Measurements from ENCODE around the gene SAT1.
"Not testable (repeated sequence)": the region's sequence is repeated elsewhere in the genome, so short reads cannot be mapped to it uniquely, and the experiment has no call there.

The SAT1 gene

GRCh38 chrX:23782863-23783588 lies at the start of gene SAT1:
TSS of gene SAT1 (plus strand) at chrX:23783173. CDS start at chrX:23783352, 179 bp downstream.
- peak; percentile 86 to 93 for DNase-seq

- DNase-seq: no peak
Observed at GRCh38 chrX:23736030-23736429, 46.9 kb upstream of the SAT1 start.

GRCh38 chrX:23737413-23737812 lies 45.6 kb upstream of the SAT1 start:
- no peak for DNase-seq

GRCh38 chrX:23742174-23742696 lies 40.7 kb upstream of the SAT1 start:
- DNase-seq: no peak

- DNase-seq: peak; percentile 53 to 55
Observed at GRCh38 chrX:23742697-23743622, 40.0 kb upstream of the SAT1 start, which contains the start of gene ACOT9. TSS of gene ACOT9 (minus strand) at chrX:23743276. CDS start at chrX:23743144, 132 bp downstream.

- not testable (repeated sequence) for DNase-seq
Observed at GRCh38 chrX:23743623-23743971, 39.4 kb upstream of the SAT1 start.

- no peak for DNase-seq
Observed at GRCh38 chrX:23745786-23746185, 37.2 kb upstream of the SAT1 start.

- DNase-seq: no peak
Observed at GRCh38 chrX:23749129-23749528, 33.8 kb upstream of the SAT1 start.

- no peak for DNase-seq
Observed at GRCh38 chrX:23749576-23749975, 33.4 kb upstream of the SAT1 start.

- DNase-seq: no peak
Observed at GRCh38 chrX:23752740-23753415, 30.1 kb upstream of the SAT1 start.

- DNase-seq: no peak
Observed at GRCh38 chrX:23754664-23755063, 28.3 kb upstream of the SAT1 start.

GRCh38 chrX:23756165-23756564 lies 26.8 kb upstream of the SAT1 start:
- peak; percentile 21 to 66 for DNase-seq

GRCh38 chrX:23759821-23760220 lies 23.2 kb upstream of the SAT1 start:
- no peak for DNase-seq

GRCh38 chrX:23764188-23764984 lies 18.6 kb upstream of the SAT1 start:
- no peak for DNase-seq

GRCh38 chrX:23765449-23765848 lies 17.5 kb upstream of the SAT1 start:
- no peak for DNase-seq

GRCh38 chrX:23765868-23766267 lies 17.1 kb upstream of the SAT1 start:
- DNase-seq: no peak

- DNase-seq: no peak
Observed at GRCh38 chrX:23766650-23767551, 16.1 kb upstream of the SAT1 start.

GRCh38 chrX:23770142-23770541 lies 12.8 kb upstream of the SAT1 start:
- no peak for DNase-seq

GRCh38 chrX:23771086-23771485 lies 11.9 kb upstream of the SAT1 start:
- not testable (repeated sequence) for DNase-seq

- peak in 1 of 2 experiments; percentile 66 for DNase-seq
Observed at GRCh38 chrX:23773601-23774175, 9.3 kb upstream of the SAT1 start.

- no peak for DNase-seq
Observed at GRCh38 chrX:23776363-23776762, 6.6 kb upstream of the SAT1 start.
